Measurements from ENCODE around the gene CDKN2B. TPM values are rescaled to one million over a fixed set of nuclear protein-coding genes. Genes with fewer than 3 reads are reported as not detected.
"Not testable (repeated sequence)": the region's sequence is repeated elsewhere in the genome, so short reads cannot be mapped to it uniquely, and the experiment has no call there.

Gene CDKN2B
- total RNA-seq (2022) = not detected in 2 replicates
- not detected for Bru-seq, nascent RNA
- not detected for BruChase-seq, experiment 1, labeled RNA remaining after a 6-hour chase
- BruChase-seq, experiment 2, labeled RNA remaining after a 2-hour chase = percentile 21 among the genes with signal in this experiment
- long read RNA-seq = 0 reads

GRCh38 chr9:22008717-22009505, at the start of gene CDKN2B:
Gene CDKN2B (minus strand): TSS chr9:22009305. CDS start chr9:22008953, 352 bp downstream.
- CTCF ChIA-PET = no interaction called here
- POLR2A ChIA-PET = no interaction called here
- H3K27ac Mint-ChIP-seq (ENCODE audit: low read depth, unreplicated experiment) = no peak within 1 kb of the TSS
- no peaks in the 10 kb centered on the region for H3K27me3 Mint-ChIP-seq (ENCODE audit: insufficient read depth, unreplicated experiment)
- no peaks in the 10 kb centered on the region for H3K9me3 Mint-ChIP-seq (ENCODE audit: unreplicated experiment)
- no peak for DNase-seq (ENCODE audit: unreplicated experiment)
- no peak for TF ChIP-seq CTCF (IDR thresholded peaks at IDR 0.05; ENCODE audit: unreplicated experiment)
- BruUV-seq (replicated peaks) = no TSS peak
- no peaks in the 10 kb centered on the region for H3K36me3 Mint-ChIP-seq (ENCODE audit: insufficient read depth, unreplicated experiment)
- no peaks in the 10 kb centered on the region for H3K4me1 Mint-ChIP-seq (ENCODE audit: insufficient read depth, unreplicated experiment)
- intact Hi-C loops (cut with micrococcal nuclease) = no loop called here
- no peak within 1 kb of the TSS for H3K4me3 Mint-ChIP-seq (ENCODE audit: unreplicated experiment)

- POLR2A ChIA-PET; BruUV-seq (replicated peaks); H3K36me3 Mint-ChIP-seq (ENCODE audit: insufficient read depth, unreplicated experiment); H3K27ac Mint-ChIP-seq (ENCODE audit: low read depth, unreplicated experiment); H3K4me1 Mint-ChIP-seq (ENCODE audit: insufficient read depth, unreplicated experiment); H3K4me3 Mint-ChIP-seq (ENCODE audit: unreplicated experiment); CTCF ChIA-PET; intact Hi-C loops (cut with micrococcal nuclease); DNase-seq (ENCODE audit: unreplicated experiment); H3K27me3 Mint-ChIP-seq (ENCODE audit: insufficient read depth, unreplicated experiment); H3K9me3 Mint-ChIP-seq (ENCODE audit: unreplicated experiment): not testable (repeated sequence)
Measured at GRCh38 chr9:22057972-22058371, 48.9 kb upstream of the CDKN2B start.

- Mint-ChIP-seq H3K4me3 (ENCODE audit: unreplicated experiment) (no peak overlapping the region), H3K9me3 (ENCODE audit: unreplicated experiment) (no peaks in the 10 kb centered on the region), H3K27me3 (ENCODE audit: insufficient read depth, unreplicated experiment) (no peaks in the 10 kb centered on the region), H3K4me1 (ENCODE audit: insufficient read depth, unreplicated experiment) (no peaks in the 10 kb centered on the region), H3K27ac (ENCODE audit: low read depth, unreplicated experiment) (no peak overlapping the region), H3K36me3 (ENCODE audit: insufficient read depth, unreplicated experiment) (no peaks in the 10 kb centered on the region)
- BruUV-seq (replicated peaks) = no TSS peak
- POLR2A ChIA-PET = no interaction called here
- CTCF ChIA-PET = no interaction called here
- no peak for TF ChIP-seq CTCF (IDR thresholded peaks at IDR 0.05; ENCODE audit: unreplicated experiment)
- intact Hi-C loops (cut with micrococcal nuclease) = no loop called here
- DNase-seq (ENCODE audit: unreplicated experiment) = no peak
Measured at GRCh38 chr9:22056402-22056801, 47.3 kb upstream of the CDKN2B start.

GRCh38 chr9:22055090-22055489, 46.0 kb upstream of the CDKN2B start:
- Mint-ChIP-seq H3K9me3 (ENCODE audit: unreplicated experiment) (no peaks in the 10 kb centered on the region), H3K36me3 (ENCODE audit: insufficient read depth, unreplicated experiment) (no peaks in the 10 kb centered on the region), H3K4me3 (ENCODE audit: unreplicated experiment) (no peak overlapping the region), H3K4me1 (ENCODE audit: insufficient read depth, unreplicated experiment) (no peaks in the 10 kb centered on the region), H3K27ac (ENCODE audit: low read depth, unreplicated experiment) (no peak overlapping the region), H3K27me3 (ENCODE audit: insufficient read depth, unreplicated experiment) (no peaks in the 10 kb centered on the region)
- BruUV-seq (replicated peaks) = no TSS peak
- intact Hi-C loops (cut with micrococcal nuclease) = no loop called here
- no peak for TF ChIP-seq CTCF (IDR thresholded peaks at IDR 0.05; ENCODE audit: unreplicated experiment)
- ChIA-PET CTCF (no interaction called here), POLR2A (no interaction called here)
- no peak for DNase-seq (ENCODE audit: unreplicated experiment)
